Parathyroid adenoma (tissue), 2 donors: ENCODE data around the gene HSD3B1.
A peak's percentile ranks its signal among the peaks of the same experiment; 100 is the strongest.

Experiments used
- H2AFZ ChIP-seq: fragments of 300-600 bp; sonication (generic); one replicate; pipeline ENCODE4 v1.7.0; 2017; ENCODE audit warnings: antibody characterized with exemption, mild to moderate bottlenecking
- H3K27ac ChIP-seq: fragments of 300-600 bp; sonication (generic); one replicate; pipeline ENCODE4 v1.7.0; 2017
- H3K27me3 ChIP-seq: fragments of 300-600 bp; sonication (generic); one replicate; pipeline ENCODE4 v1.7.0; 2017; ENCODE audit warnings: low read length; ENCODE audit not compliant: control insufficient read depth, insufficient read depth
- H3K36me3 ChIP-seq: fragments of 300-600 bp; sonication (generic); one replicate; pipeline ENCODE4 v1.7.0; 2017; ENCODE audit warnings: low read length; ENCODE audit not compliant: control insufficient read depth, insufficient read depth
- H3K4me1 ChIP-seq: fragments of 300-600 bp; sonication (generic); one replicate; pipeline ENCODE4 v1.7.0; 2017; ENCODE audit warnings: control low read depth
- H3K4me2 ChIP-seq: fragments of 300-600 bp; sonication (generic); one replicate; pipeline ENCODE4 v1.7.0; 2017; ENCODE audit warnings: low read length
- H3K4me3 ChIP-seq: fragments of 300-600 bp; sonication (generic); one replicate; pipeline ENCODE4 v1.7.0; 2017; ENCODE audit warnings: low read depth, low read length
- H3K79me2 ChIP-seq: fragments of 300-600 bp; sonication (generic); one replicate; pipeline ENCODE4 v1.7.0; 2017; ENCODE audit warnings: control low read depth
- H3K9ac ChIP-seq: fragments of 300-600 bp; sonication (generic); one replicate; pipeline ENCODE4 v1.7.0; 2017; ENCODE audit warnings: mild to moderate bottlenecking
- H3K9me3 ChIP-seq: fragments of 300-600 bp; sonication (generic); one replicate; pipeline ENCODE4 v1.7.0; 2017; ENCODE audit warnings: low read length; ENCODE audit not compliant: control insufficient read depth
- CTCF ChIP-seq: fragments of 300-600 bp; sonication (generic); IDR thresholded peaks from one replicate; pipeline ENCODE4 v1.7.0; 2017; ENCODE audit warnings: antibody characterized with exemption, mild to moderate bottlenecking
- donor health status: primary hyperparathyroidism.

HSD3B1 gene

GRCh38 chr1:119472080-119472818, 34.8 kb upstream of the HSD3B1 start:
- Histone ChIP-seq H3K9me3 (no peaks in the 10 kb centered on the region), H2AFZ (no peak overlapping the region), H3K79me2 (no peaks in the 10 kb centered on the region), H3K27me3 (no peaks in the 10 kb centered on the region), H3K36me3 (no peaks in the 10 kb centered on the region), H3K4me2 (no peak overlapping the region), H3K4me3 (no peak overlapping the region), H3K27ac (no peak overlapping the region), H3K4me1 (no peaks in the 10 kb centered on the region), H3K9ac (no peak overlapping the region)
- TF ChIP-seq CTCF, result no peak

- H2AFZ ChIP-seq, result no peak overlapping the region
- H3K27ac ChIP-seq, result no peak overlapping the region
- H3K9me3 ChIP-seq, result no peaks in the 10 kb centered on the region
- no peaks in the 10 kb centered on the region for H3K4me1 ChIP-seq
- no peak overlapping the region for H3K4me3 ChIP-seq
- no peaks in the 10 kb centered on the region for H3K27me3 ChIP-seq
- H3K36me3 ChIP-seq, result no peaks in the 10 kb centered on the region
- no peak overlapping the region for H3K4me2 ChIP-seq
- no peaks in the 10 kb centered on the region for H3K79me2 ChIP-seq
- TF ChIP-seq CTCF, result no peak
- no peak overlapping the region for H3K9ac ChIP-seq
Measured at GRCh38 chr1:119472819-119473175, 34.2 kb upstream of the HSD3B1 start.

- no peaks in the 10 kb centered on the region for H3K4me1 ChIP-seq
- H3K4me2 ChIP-seq, result no peak overlapping the region
- no peak overlapping the region for H3K9ac ChIP-seq
- no peaks in the 10 kb centered on the region for H3K27me3 ChIP-seq
- peak; percentile 40 for TF ChIP-seq CTCF
- H3K9me3 ChIP-seq, result no peaks in the 10 kb centered on the region
- H2AFZ ChIP-seq, result no peak overlapping the region
- H3K4me3 ChIP-seq, result no peak overlapping the region
- H3K36me3 ChIP-seq, result no peaks in the 10 kb centered on the region
- no peak overlapping the region for H3K27ac ChIP-seq
- no peaks in the 10 kb centered on the region for H3K79me2 ChIP-seq
Measured at GRCh38 chr1:119475866-119476439, 31.1 kb upstream of the HSD3B1 start.

GRCh38 chr1:119477710-119478109, 29.3 kb upstream of the HSD3B1 start:
- Histone ChIP-seq H3K36me3 (no peaks in the 10 kb centered on the region), H2AFZ (no peak overlapping the region)

More at GRCh38 chr1:119477710-119478109, 29.3 kb upstream of the HSD3B1 start:
- H3K27ac ChIP-seq, result no peak overlapping the region
- no peak for TF ChIP-seq CTCF
- H3K79me2 ChIP-seq, result no peaks in the 10 kb centered on the region
- H3K27me3 ChIP-seq, result no peaks in the 10 kb centered on the region
- no peak overlapping the region for H3K4me3 ChIP-seq
- H3K9ac ChIP-seq, result no peak overlapping the region
- no peak overlapping the region for H3K4me2 ChIP-seq
- H3K4me1 ChIP-seq, result no peaks in the 10 kb centered on the region
- H3K9me3 ChIP-seq, result no peaks in the 10 kb centered on the region
